Measurements from ENCODE around the gene DNAJB5.

GRCh38 chr9:34957492-34958410, 31.8 kb upstream of the DNAJB5 start, which contains the start of gene PHF24:
- TF ChIP-seq CTCF (conservative IDR thresholded peaks at IDR 0.05; ENCODE audit: low read depth, low read length): no peak
- no peak for TF ChIP-seq EZH2 (IDR thresholded peaks at IDR 0.05; ENCODE audit: borderline replicate concordance, low read depth, low read length, poor library complexity, severe bottlenecking)
